Panc1 (cell line): ENCODE data around the gene OLFML2A. TPM values are rescaled to one million over a fixed set of nuclear protein-coding genes. Genes with fewer than 3 reads are reported as not detected.

Experiments
- ATAC-seq: fragments of 200-7000 bp; cut with Tn5 transposase; 2 replicates; pipeline ENCODE4 v1.9.1; 2020; ENCODE audit warnings: mild to moderate bottlenecking, moderate library complexity
- BruUV-seq: library from RNA; stranded (reverse); fragments of 400-500 nt; replicated peaks from 2 replicates; lab custom pipeline; 2021; lab: Mats Ljungman, UMichigan
- CTCF ChIA-PET: fragments of 300-600 bp; sonication (Branson Sonifier 250); formaldehyde crosslinking; loops from one replicate; lab custom pipeline; 2022; ENCODE audit warnings: antibody characterized with exemption; lab: Charles Lee
- POLR2A ChIA-PET: fragments of 300-600 bp; sonication (Branson Sonifier 250); formaldehyde crosslinking; loops from one replicate; lab custom pipeline; 2022; ENCODE audit warnings: antibody characterized with exemption; lab: Charles Lee
- DNase-seq: peaks from one replicate; pipeline ENCODE4 v3.0.0-alpha.2; 2010; ENCODE audit warnings: low read depth, low spot score
- H3K27ac ChIP-seq: 2 replicates; pipeline ENCODE4 v1.5.1; 2011; ENCODE audit warnings: mild to moderate bottlenecking, low read length, inconsistent platforms
- H3K27me3 ChIP-seq: fragments of 200-500 bp; sonication (Bioruptor generic); 2 replicates; pipeline ENCODE4 v1.6.0; 2014; ENCODE audit warnings: low read length, inconsistent platforms; ENCODE audit not compliant: control insufficient read depth, insufficient read depth
- H3K36me3 ChIP-seq: fragments of 200-500 bp; sonication (Bioruptor generic); 2 replicates; pipeline ENCODE4 v1.5.1; 2014; ENCODE audit warnings: inconsistent platforms, mild to moderate bottlenecking, low read length, moderate library complexity; ENCODE audit not compliant: control insufficient read depth, insufficient read depth
- H3K4me1 ChIP-seq: 2 replicates; pipeline ENCODE4 v1.5.1; 2011; ENCODE audit warnings: inconsistent platforms, mild to moderate bottlenecking, low read length, moderate library complexity; ENCODE audit not compliant: control insufficient read depth, insufficient read depth
- H3K4me3 ChIP-seq, 2 experiments: 2 replicates each; pipeline ENCODE4 v1.5.1; 2011 to 2012; ENCODE audit warnings: low read depth in 2 of 2, low read length in 2 of 2, mild to moderate bottlenecking in 2 of 2, inconsistent platforms in 1 of 2, moderate library complexity in 1 of 2
- H3K9me3 ChIP-seq: fragments of 200-500 bp; sonication (Bioruptor generic); 2 replicates; pipeline ENCODE4 v1.5.1; 2014; ENCODE audit warnings: low read depth, mild to moderate bottlenecking, inconsistent platforms, low read length, moderate library complexity; ENCODE audit not compliant: control insufficient read depth, insufficient read depth
- CTCF ChIP-seq: fragments of 450-650 bp; IDR thresholded peaks from 2 replicates; pipeline ENCODE4 v1.5.1; 2017; ENCODE audit warnings: mild to moderate bottlenecking
- POLR2AphosphoS5 ChIP-seq: IDR thresholded peaks from 2 replicates; pipeline ENCODE4 v1.6.1; 2012; ENCODE audit warnings: mild to moderate bottlenecking, low read depth, low read length, moderate library complexity
- REST ChIP-seq, 2 experiments: IDR thresholded peaks; 2 replicates each; pipeline ENCODE4 v1.6.1; 2011 to 2012; ENCODE audit warnings: low read depth in 2 of 2, control low read depth in 1 of 2, low read length in 1 of 2, mild to moderate bottlenecking in 1 of 2, moderate library complexity in 1 of 2; ENCODE audit not compliant: insufficient read depth in 1 of 2
- SIN3A ChIP-seq: IDR thresholded peaks from 2 replicates; pipeline ENCODE4 v1.6.1; 2012; ENCODE audit warnings: low read depth, mild to moderate bottlenecking, low read length, moderate library complexity, borderline replicate concordance; ENCODE audit not compliant: insufficient read depth
- TCF7L2 ChIP-seq: IDR thresholded peaks from 2 replicates; pipeline ENCODE4 v1.6.1; 2011; ENCODE audit warnings: mild to moderate bottlenecking, low read depth, low read length, inconsistent platforms
- in situ Hi-C: cut with HindIII; loops from 2 replicates; pipeline ENCODE4 v1.10.0; 2016; ENCODE audit warnings: low sequenced_read_pairs, low pct_unique_long_range_greater_than_20kb
- intact Hi-C: fragments of 100-400 bp; cut with micrococcal nuclease; formaldehyde crosslinking; loops from one replicate; pipeline ENCODE4 v1.10.0; 2022; ENCODE audit not compliant: unreplicated experiment
- total RNA-seq: library from RNA; stranded (reverse); gene quantifications from one replicate; pipeline ENCODE4 v1.2.1, GENCODE V29; 2021; ENCODE audit not compliant: unreplicated experiment

The OLFML2A gene
- total RNA-seq, 1 experiment from 2014 or later = 44.5 TPM

- no TSS peak for BruUV-seq
- DNase-seq (no peak), ATAC-seq (no peak)
- H3K36me3 ChIP-seq = no peaks in the 10 kb centered on the region
- intact Hi-C loops = no loop called here
- no peak overlapping the region for H3K4me3 ChIP-seq
- H3K27ac ChIP-seq = no peak overlapping the region
- ChIA-PET POLR2A (no interaction called here), CTCF (no interaction called here)
- H3K4me1 ChIP-seq = peaks cover 26% of the 10 kb centered on the region
- TF ChIP-seq POLR2AphosphoS5 (no peak), CTCF (no peak), TCF7L2 (no peak), REST (IDR thresholded peaks at IDR 0.05; ENCODE audit: insufficient read depth in 1 of 2, low read depth in 2 of 2, low read length in 1 of 2) (no peak), SIN3A (no peak)
- H3K27me3 ChIP-seq = no peaks in the 10 kb centered on the region
- no peaks in the 10 kb centered on the region for H3K9me3 ChIP-seq
- in situ Hi-C loops = no loop called here
Measured at GRCh38 chr9:124749284-124749683, 27.6 kb upstream of the OLFML2A start.

- no TSS peak for BruUV-seq
- ChIA-PET CTCF (no interaction called here), POLR2A (no interaction called here)
- in situ Hi-C loops = no loop called here
- intact Hi-C loops = no loop called here
- ATAC-seq (no peak), DNase-seq (no peak)
- H3K4me3 ChIP-seq = no peak overlapping the region
- no peak overlapping the region for H3K27ac ChIP-seq
- TF ChIP-seq CTCF = no peak
- no peak for TF ChIP-seq SIN3A
- TF ChIP-seq REST (IDR thresholded peaks at IDR 0.05; ENCODE audit: insufficient read depth in 1 of 2, low read depth in 2 of 2, low read length in 1 of 2) = no peak
- TF ChIP-seq POLR2AphosphoS5 = no peak
- TF ChIP-seq TCF7L2 = no peak
- H3K27me3 ChIP-seq = no peaks in the 10 kb centered on the region
- H3K9me3 ChIP-seq = no peaks in the 10 kb centered on the region
- H3K4me1 ChIP-seq = peaks cover 31% of the 10 kb centered on the region
- no peaks in the 10 kb centered on the region for H3K36me3 ChIP-seq
Measured at GRCh38 chr9:124749781-124750180, 27.2 kb upstream of the OLFML2A start.
